ENCODE results near the gene SORCS3.
"Not testable (repeated sequence)": the region's sequence is repeated elsewhere in the genome, so short reads cannot be mapped to it uniquely, and the experiment has no call there.

Gene SORCS3

DNA sequence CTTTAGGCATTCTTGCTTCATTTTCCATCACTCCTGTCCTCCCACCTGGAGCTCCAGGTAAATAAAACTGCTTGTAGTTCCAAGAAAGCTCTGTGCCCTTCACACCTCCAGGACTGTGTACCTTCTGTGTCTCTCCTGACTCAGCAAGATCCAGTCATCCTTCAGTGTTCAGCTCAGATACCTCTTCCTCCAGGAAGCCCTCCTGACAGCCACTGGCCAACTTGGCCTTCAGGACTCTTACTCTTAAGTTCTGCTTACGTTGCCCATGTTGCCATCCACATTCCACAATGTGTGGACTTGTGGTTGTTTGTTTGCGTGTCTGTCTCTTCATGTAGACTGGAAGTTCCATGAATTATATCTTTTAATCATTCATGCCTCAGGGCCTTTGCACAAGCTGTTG is 48.0 kb downstream of the SORCS3 start:
- no peaks in the 10 kb centered on the region for H3K36me3 ChIP-seq (ENCODE audit: control insufficient read depth in 1 of 2, insufficient read depth in 2 of 2, low read length in 2 of 2)
- no peak overlapping the region for H3K4me3 ChIP-seq (ENCODE audit: low read depth in 1 of 2, low read length in 2 of 2)
- no peaks in the 10 kb centered on the region for H3K9me3 ChIP-seq (ENCODE audit: control insufficient read depth in 1 of 2, low read length in 2 of 2)
- H3K27ac ChIP-seq (ENCODE audit: low read depth, low read length) = no peak overlapping the region
- H3K4me1 ChIP-seq (ENCODE audit: control insufficient read depth in 1 of 2, insufficient read depth in 2 of 2, low read length in 2 of 2) = no peaks in the 10 kb centered on the region
- peaks cover 0 to 6% of the 10 kb centered on the region in 2 donors for H3K27me3 ChIP-seq (ENCODE audit: control insufficient read depth in 1 of 2, insufficient read depth in 2 of 2, low read length in 2 of 2)
- no peak overlapping the region for H3K9ac ChIP-seq (ENCODE audit: low read depth in 1 of 2, low read length in 2 of 2)

- Histone ChIP-seq H3K27me3 (ENCODE audit: control insufficient read depth in 1 of 2, insufficient read depth in 2 of 2, low read length in 2 of 2) (peaks cover 0 to 6% of the 10 kb centered on the region in 2 donors), H3K27ac (ENCODE audit: low read depth, low read length) (no peak overlapping the region), H3K9ac (ENCODE audit: low read depth in 1 of 2, low read length in 2 of 2) (no peak overlapping the region), H3K4me3 (ENCODE audit: low read depth in 1 of 2, low read length in 2 of 2) (no peak overlapping the region), H3K4me1 (ENCODE audit: control insufficient read depth in 1 of 2, insufficient read depth in 2 of 2, low read length in 2 of 2) (no peaks in the 10 kb centered on the region), H3K36me3 (ENCODE audit: control insufficient read depth in 1 of 2, insufficient read depth in 2 of 2, low read length in 2 of 2) (no peaks in the 10 kb centered on the region), H3K9me3 (ENCODE audit: control insufficient read depth in 1 of 2, low read length in 2 of 2) (no peaks in the 10 kb centered on the region)
Observed at GRCh38 chr10:104689547-104689946, 48.5 kb downstream of the SORCS3 start.

- no peaks in the 10 kb centered on the region for H3K9me3 ChIP-seq (ENCODE audit: control insufficient read depth in 1 of 2, low read length in 2 of 2)
- no peak overlapping the region for H3K9ac ChIP-seq (ENCODE audit: low read depth in 1 of 2, low read length in 2 of 2)
- H3K4me3 ChIP-seq (ENCODE audit: low read depth in 1 of 2, low read length in 2 of 2) = no peak overlapping the region
- no peak overlapping the region for H3K27ac ChIP-seq (ENCODE audit: low read depth, low read length)
- H3K36me3 ChIP-seq (ENCODE audit: control insufficient read depth in 1 of 2, insufficient read depth in 2 of 2, low read length in 2 of 2) = no peaks in the 10 kb centered on the region
- no peaks in the 10 kb centered on the region for H3K4me1 ChIP-seq (ENCODE audit: control insufficient read depth in 1 of 2, insufficient read depth in 2 of 2, low read length in 2 of 2)
- peaks cover 0 to 6% of the 10 kb centered on the region in 2 donors for H3K27me3 ChIP-seq (ENCODE audit: control insufficient read depth in 1 of 2, insufficient read depth in 2 of 2, low read length in 2 of 2)
Observed at GRCh38 chr10:104690101-104690500, 49.0 kb downstream of the SORCS3 start.

GRCh38 chr10:104690959-104691358 is 49.9 kb downstream of the SORCS3 start:
- no peak overlapping the region for H3K27ac ChIP-seq (ENCODE audit: low read depth, low read length)
- no peak overlapping the region for H3K4me3 ChIP-seq (ENCODE audit: low read depth in 1 of 2, low read length in 2 of 2)
- H3K4me1 ChIP-seq (ENCODE audit: control insufficient read depth in 1 of 2, insufficient read depth in 2 of 2, low read length in 2 of 2) = no peaks in the 10 kb centered on the region
- H3K27me3 ChIP-seq (ENCODE audit: control insufficient read depth in 1 of 2, insufficient read depth in 2 of 2, low read length in 2 of 2) = peaks cover 0 to 6% of the 10 kb centered on the region in 2 donors
- no peaks in the 10 kb centered on the region for H3K36me3 ChIP-seq (ENCODE audit: control insufficient read depth in 1 of 2, insufficient read depth in 2 of 2, low read length in 2 of 2)
- H3K9ac ChIP-seq (ENCODE audit: low read depth in 1 of 2, low read length in 2 of 2) = no peak overlapping the region
- H3K9me3 ChIP-seq (ENCODE audit: control insufficient read depth in 1 of 2, low read length in 2 of 2) = no peaks in the 10 kb centered on the region

DNA sequence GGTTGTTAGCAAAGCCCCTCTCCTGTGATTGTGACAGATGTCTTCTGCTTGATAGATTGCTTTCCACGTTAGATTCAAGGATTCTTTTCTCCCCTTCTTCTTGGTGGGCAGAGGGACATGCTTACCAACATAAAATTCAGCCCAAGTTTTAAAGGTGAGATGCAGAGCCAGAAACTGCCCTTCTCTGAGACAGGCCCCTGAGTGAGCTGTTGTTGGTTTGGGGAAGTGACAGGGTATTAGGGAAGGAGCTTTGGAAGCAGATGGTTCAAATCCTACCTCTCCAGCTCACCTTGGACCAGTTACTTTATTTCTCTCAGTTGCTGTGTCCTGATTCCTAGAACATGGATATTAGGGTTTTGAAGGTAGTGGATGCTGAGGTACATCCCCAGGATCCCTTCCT is 53.0 kb downstream of the SORCS3 start:
- Histone ChIP-seq H3K36me3 (ENCODE audit: control insufficient read depth in 1 of 2, insufficient read depth in 2 of 2, low read length in 2 of 2) (no peaks in the 10 kb centered on the region), H3K27me3 (ENCODE audit: control insufficient read depth in 1 of 2, insufficient read depth in 2 of 2, low read length in 2 of 2) (peaks cover 0 to 6% of the 10 kb centered on the region in 2 donors)

GRCh38 chr10:104703262-104703661 is 62.2 kb downstream of the SORCS3 start:
- H3K4me1 ChIP-seq (ENCODE audit: control insufficient read depth in 1 of 2, insufficient read depth in 2 of 2, low read length in 2 of 2); H3K4me3 ChIP-seq (ENCODE audit: low read depth in 1 of 2, low read length in 2 of 2); H3K9ac ChIP-seq (ENCODE audit: low read depth in 1 of 2, low read length in 2 of 2); H3K27ac ChIP-seq (ENCODE audit: low read depth, low read length); H3K9me3 ChIP-seq (ENCODE audit: control insufficient read depth in 1 of 2, low read length in 2 of 2); H3K36me3 ChIP-seq (ENCODE audit: control insufficient read depth in 1 of 2, insufficient read depth in 2 of 2, low read length in 2 of 2); H3K27me3 ChIP-seq (ENCODE audit: control insufficient read depth in 1 of 2, insufficient read depth in 2 of 2, low read length in 2 of 2): not testable (repeated sequence)

More for the DNA sequence above, 53.0 kb downstream of the SORCS3 start:
- Histone ChIP-seq H3K4me1 (ENCODE audit: control insufficient read depth in 1 of 2, insufficient read depth in 2 of 2, low read length in 2 of 2) (no peaks in the 10 kb centered on the region), H3K4me3 (ENCODE audit: low read depth in 1 of 2, low read length in 2 of 2) (no peak overlapping the region), H3K9me3 (ENCODE audit: control insufficient read depth in 1 of 2, low read length in 2 of 2) (no peaks in the 10 kb centered on the region), H3K27ac (ENCODE audit: low read depth, low read length) (no peak overlapping the region), H3K9ac (ENCODE audit: low read depth in 1 of 2, low read length in 2 of 2) (no peak overlapping the region)

DNA sequence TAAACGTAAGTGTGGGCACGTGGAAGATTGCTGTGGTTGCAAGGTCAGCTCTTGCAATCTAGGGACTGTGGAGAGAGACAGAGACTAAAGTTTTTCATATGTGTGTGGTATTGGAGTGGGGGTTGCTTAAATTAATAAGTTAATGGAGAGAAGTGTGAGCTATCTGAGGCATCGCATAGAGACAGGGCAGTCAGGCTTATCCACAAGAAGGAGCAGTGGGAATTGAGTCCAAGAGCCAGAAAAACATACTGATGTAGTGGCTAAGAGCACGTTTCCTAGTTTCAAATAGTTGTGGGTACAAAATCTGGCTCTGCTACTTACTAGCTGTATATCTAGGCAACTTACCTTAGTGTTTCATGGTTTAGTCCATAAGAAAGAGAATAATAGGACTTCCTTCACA is 65.8 kb downstream of the SORCS3 start:
- Histone ChIP-seq H3K9ac (ENCODE audit: low read depth in 1 of 2, low read length in 2 of 2) (no peak overlapping the region), H3K9me3 (ENCODE audit: control insufficient read depth in 1 of 2, low read length in 2 of 2) (no peaks in the 10 kb centered on the region), H3K27me3 (ENCODE audit: control insufficient read depth in 1 of 2, insufficient read depth in 2 of 2, low read length in 2 of 2) (no peaks in the 10 kb centered on the region), H3K4me3 (ENCODE audit: low read depth in 1 of 2, low read length in 2 of 2) (no peak overlapping the region), H3K27ac (ENCODE audit: low read depth, low read length) (no peak overlapping the region), H3K4me1 (ENCODE audit: control insufficient read depth in 1 of 2, insufficient read depth in 2 of 2, low read length in 2 of 2) (no peaks in the 10 kb centered on the region), H3K36me3 (ENCODE audit: control insufficient read depth in 1 of 2, insufficient read depth in 2 of 2, low read length in 2 of 2) (no peaks in the 10 kb centered on the region)

DNA sequence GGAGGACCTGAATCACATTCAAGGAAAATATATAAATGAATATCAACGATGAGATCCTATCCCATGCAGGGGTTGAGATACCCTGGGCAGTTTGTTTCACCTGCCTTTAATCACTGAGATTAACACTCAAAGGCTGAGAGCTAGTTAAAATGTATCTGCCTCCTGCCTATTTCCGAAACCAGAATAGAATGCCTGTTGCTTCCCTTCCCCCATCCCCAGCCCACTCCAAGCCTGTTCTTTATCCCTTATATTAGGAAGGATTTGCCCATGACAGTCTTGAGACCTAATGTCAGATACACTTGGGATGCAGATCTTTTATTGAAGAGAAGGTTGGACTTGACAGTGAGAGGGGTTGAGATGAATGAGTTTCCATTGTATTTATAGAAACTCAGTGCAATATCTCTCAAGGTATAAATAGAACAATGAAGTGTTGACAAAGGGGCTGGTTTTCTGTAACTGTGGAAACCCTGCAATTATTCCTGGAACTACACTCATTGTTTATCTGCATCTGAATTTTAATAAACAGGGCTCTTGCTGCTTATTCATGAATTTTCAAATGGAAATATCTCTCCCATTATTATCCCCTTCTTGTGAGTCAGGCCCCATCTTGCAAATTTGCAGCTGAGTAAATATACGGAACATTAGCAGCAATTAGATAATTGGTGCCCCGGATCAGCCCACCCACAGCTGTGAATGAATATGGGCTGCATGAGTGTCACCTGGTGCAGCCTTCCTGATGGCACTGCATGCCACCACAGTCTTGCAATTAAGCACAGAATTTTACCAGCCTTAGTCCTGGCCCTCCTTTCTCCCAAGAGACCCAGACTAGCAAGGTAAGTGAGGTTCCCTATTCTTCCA is 66.7 kb downstream of the SORCS3 start:
- Histone ChIP-seq H3K9me3 (ENCODE audit: control insufficient read depth in 1 of 2, low read length in 2 of 2) (no peaks in the 10 kb centered on the region), H3K27me3 (ENCODE audit: control insufficient read depth in 1 of 2, insufficient read depth in 2 of 2, low read length in 2 of 2) (no peaks in the 10 kb centered on the region), H3K27ac (ENCODE audit: low read depth, low read length) (no peak overlapping the region), H3K4me1 (ENCODE audit: control insufficient read depth in 1 of 2, insufficient read depth in 2 of 2, low read length in 2 of 2) (no peaks in the 10 kb centered on the region), H3K9ac (ENCODE audit: low read depth in 1 of 2, low read length in 2 of 2) (no peak overlapping the region), H3K36me3 (ENCODE audit: control insufficient read depth in 1 of 2, insufficient read depth in 2 of 2, low read length in 2 of 2) (no peaks in the 10 kb centered on the region), H3K4me3 (ENCODE audit: low read depth in 1 of 2, low read length in 2 of 2) (no peak overlapping the region)

DNA sequence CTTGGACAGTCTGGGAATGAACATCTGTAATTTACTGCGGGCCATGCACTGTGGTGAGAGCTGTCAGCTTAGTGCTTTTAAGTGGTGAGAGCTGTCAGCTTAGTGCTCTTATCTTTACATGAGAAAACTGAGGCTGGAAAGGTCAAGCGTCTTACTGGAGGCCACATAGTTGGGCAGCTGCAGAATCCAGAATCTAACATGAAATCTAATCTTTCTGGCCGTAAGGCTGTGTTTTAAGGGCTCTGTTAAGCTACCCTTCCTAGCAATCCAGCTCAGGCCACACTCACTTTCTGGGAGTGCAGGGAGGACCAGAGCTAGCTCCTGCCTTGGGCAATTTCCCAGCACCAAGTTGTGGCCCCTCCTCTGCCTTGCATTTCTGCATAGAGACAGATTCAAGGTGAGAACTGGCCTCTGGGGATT is 70.2 kb downstream of the SORCS3 start:
- no peaks in the 10 kb centered on the region for H3K4me1 ChIP-seq (ENCODE audit: control insufficient read depth in 1 of 2, insufficient read depth in 2 of 2, low read length in 2 of 2)
- no peaks in the 10 kb centered on the region for H3K9me3 ChIP-seq (ENCODE audit: control insufficient read depth in 1 of 2, low read length in 2 of 2)
- H3K4me3 ChIP-seq (ENCODE audit: low read depth in 1 of 2, low read length in 2 of 2) = no peak overlapping the region
- H3K9ac ChIP-seq (ENCODE audit: low read depth in 1 of 2, low read length in 2 of 2) = no peak overlapping the region
- H3K27ac ChIP-seq (ENCODE audit: low read depth, low read length) = no peak overlapping the region
- H3K36me3 ChIP-seq (ENCODE audit: control insufficient read depth in 1 of 2, insufficient read depth in 2 of 2, low read length in 2 of 2) = no peaks in the 10 kb centered on the region
- H3K27me3 ChIP-seq (ENCODE audit: control insufficient read depth in 1 of 2, insufficient read depth in 2 of 2, low read length in 2 of 2) = no peaks in the 10 kb centered on the region

GRCh38 chr10:104730593-104730992 is 89.5 kb downstream of the SORCS3 start:
- H3K4me3 ChIP-seq (ENCODE audit: low read depth in 1 of 2, low read length in 2 of 2); H3K9me3 ChIP-seq (ENCODE audit: control insufficient read depth in 1 of 2, low read length in 2 of 2); H3K27ac ChIP-seq (ENCODE audit: low read depth, low read length); H3K27me3 ChIP-seq (ENCODE audit: control insufficient read depth in 1 of 2, insufficient read depth in 2 of 2, low read length in 2 of 2); H3K4me1 ChIP-seq (ENCODE audit: control insufficient read depth in 1 of 2, insufficient read depth in 2 of 2, low read length in 2 of 2); H3K9ac ChIP-seq (ENCODE audit: low read depth in 1 of 2, low read length in 2 of 2); H3K36me3 ChIP-seq (ENCODE audit: control insufficient read depth in 1 of 2, insufficient read depth in 2 of 2, low read length in 2 of 2): not testable (repeated sequence)

Measured in duodenal mucosa (tissue), 2 donors.